Choroid plexus epithelial cell (primary cell): Measurements from ENCODE around the gene FCRLB.
"Not testable (repeated sequence)": the region's sequence is repeated elsewhere in the genome, so short reads cannot be mapped to it uniquely, and the experiment has no call there.

Experiments used
- DNase-seq: peaks from one replicate; pipeline ENCODE4 v3.0.0-alpha.2; 2010; ENCODE audit warnings: low read depth
- H3K4me3 ChIP-seq: 2 replicates; pipeline ENCODE4 v1.5.1; 2011; ENCODE audit warnings: low read depth, mild to moderate bottlenecking, control low read depth, low read length, moderate library complexity
- CTCF ChIP-seq: conservative IDR thresholded peaks from 2 replicates; pipeline ENCODE4 v1.5.1; 2011; ENCODE audit warnings: low read depth, mild to moderate bottlenecking, control low read depth, inconsistent platforms, low read length, moderate library complexity

Gene FCRLB

GRCh38 chr1:161722406-161722805 lies 1.1 kb downstream of the FCRLB start:
- H3K4me3 ChIP-seq, result no peak overlapping the region
- TF ChIP-seq CTCF, result no peak
- no peak for DNase-seq

- no peak for TF ChIP-seq CTCF
- H3K4me3 ChIP-seq, result no peak overlapping the region
- no peak for DNase-seq
These were observed 2.3 kb downstream of the FCRLB start for GRCh38 chr1:161723459-161724141.

GRCh38 chr1:161725258-161725907 lies 4.0 kb downstream of the FCRLB start:
- DNase-seq, result not testable (repeated sequence)
- H3K4me3 ChIP-seq, result peak overlapping the region; percentile 67

- peak overlapping the region; percentile 67 for H3K4me3 ChIP-seq
- DNase-seq, result peak; percentile 51
- peak; percentile 59 for TF ChIP-seq CTCF
These were observed 4.6 kb downstream of the FCRLB start for GRCh38 chr1:161725908-161726472.

- H3K4me3 ChIP-seq, result peak overlapping the region; percentile 67
- peak; percentile 87 for DNase-seq
- peak; percentile 5 for TF ChIP-seq CTCF
These were observed 5.3 kb downstream of the FCRLB start for GRCh38 chr1:161726473-161727255.

- peak; percentile 96 for DNase-seq
- H3K4me3 ChIP-seq, result peak overlapping the region; percentile 67
- TF ChIP-seq CTCF, result no peak
These were observed 6.0 kb downstream of the FCRLB start for GRCh38 chr1:161727256-161727924.
